Adipose tissue (tissue), 3 donors: Measurements from ENCODE around the gene SWAP70. TPM values are rescaled to one million over a fixed set of nuclear protein-coding genes. Genes with fewer than 3 reads are reported as not detected.
"Not testable (repeated sequence)": the region's sequence is repeated elsewhere in the genome, so short reads cannot be mapped to it uniquely, and the experiment has no call there.

ENCODE experiments used
- H3K27ac ChIP-seq: one replicate; pipeline ENCODE4 v1.5.1; 2013; ENCODE audit warnings: low read depth, low read length
- whole genome bisulfite sequencing, 3 donors: extraction: QIAGEN DNeasy Blood & Tissue Kit; methylation state at CpG; one replicate each; pipeline ENCODE4 v1.1.7; 2013; 5-methylcytosine and 5-hydroxymethylcytosine counted together
- polyA plus RNA-seq, 3 donors: library from polyadenylated mRNA; stranded (reverse); fragments of 200-250 nt; gene quantifications; one replicate each; pipeline ENCODE4 v1.2.3, GENCODE V29; 2013
- donor health status: healthy with polysubstance abuse.
- donor health status: Bipolar disorder and iron deficiency.
- donor health status: healthy.

SWAP70 gene
- polyA plus RNA-seq, 3 donors: 6.0 to 32.6 (median 27.6) TPM

GRCh38 chr11:9681583-9682372 lies 17.9 kb downstream of the SWAP70 start:
- H3K27ac ChIP-seq: no peak overlapping the region
- 65 to 83% (median 80%) methylated on average over 2 of the region's 2 CpGs for WGBS, 3 donors

GRCh38 chr11:9687711-9688477 lies 24.0 kb downstream of the SWAP70 start:
- WGBS, 3 donors: 73 to 77% (median 76%) methylated on average over 2 of the region's 2 CpGs
- H3K27ac ChIP-seq: peak overlapping the region; percentile 16

DNA sequence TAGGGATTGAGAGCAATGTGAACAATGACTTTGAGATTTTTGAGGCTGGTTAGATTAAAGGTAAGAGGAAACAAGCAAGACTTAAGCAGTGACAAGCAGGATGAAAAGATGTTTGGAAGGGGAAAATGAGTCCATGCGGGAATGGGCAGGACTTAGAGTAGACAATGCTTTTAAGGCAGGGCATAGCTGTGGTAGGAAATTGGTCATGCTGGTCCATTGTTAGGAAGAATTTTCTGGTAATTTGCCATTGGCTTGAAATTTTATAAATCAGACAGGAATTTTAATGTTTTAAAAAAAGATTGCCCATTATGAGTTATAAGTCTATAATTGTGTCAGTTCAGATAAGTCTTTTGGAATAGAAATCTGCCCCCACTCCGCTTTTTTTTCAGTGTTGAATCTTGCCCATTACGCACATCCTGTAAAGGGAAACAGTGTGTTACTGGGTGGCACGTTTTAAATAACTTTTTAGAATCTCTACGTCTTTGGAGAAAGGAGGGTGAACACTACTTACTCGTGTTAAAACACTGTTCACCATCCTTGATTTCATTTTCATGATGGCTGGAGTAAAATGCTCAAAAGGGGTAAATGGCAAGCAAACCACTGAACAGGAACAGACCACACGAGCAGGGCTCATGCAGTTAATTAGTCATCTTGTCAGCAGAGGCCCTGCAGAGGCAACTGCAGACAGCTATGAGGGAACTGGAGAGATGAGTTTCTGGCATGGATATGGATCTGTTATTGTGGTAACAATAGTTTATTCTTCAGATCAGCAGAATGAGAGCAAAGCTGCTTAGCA lies 25.0 kb downstream of the SWAP70 start:
- H3K27ac ChIP-seq: peak overlapping the region; percentile 29
- 35 to 65% (median 44%) methylated on average over 7 of the region's 7 CpGs for WGBS, 3 donors

DNA sequence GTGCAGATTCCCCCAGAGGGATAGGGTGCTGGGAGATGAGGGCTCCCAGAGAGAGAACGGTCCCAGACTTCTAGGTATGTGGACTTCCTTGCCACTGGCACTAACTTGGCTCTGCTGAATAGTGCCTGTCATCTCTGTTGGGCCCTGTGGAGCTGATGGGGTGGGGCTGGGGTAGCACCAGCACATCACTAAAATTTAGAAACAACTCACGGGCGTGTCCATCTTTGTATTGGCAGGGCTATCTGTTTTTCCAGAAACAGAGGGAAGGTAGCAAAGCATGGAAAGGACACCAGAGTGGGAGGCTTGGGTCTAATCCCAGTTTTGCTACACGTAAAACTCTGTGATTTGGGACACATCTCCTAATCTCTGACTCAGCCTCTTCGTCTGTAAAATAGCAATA lies 25.8 kb downstream of the SWAP70 start:
- WGBS, 3 donors: 51 to 68% (median 61%) methylated on average over 5 of the region's 5 CpGs
- H3K27ac ChIP-seq: peak overlapping the region; percentile 29

- H3K27ac ChIP-seq: no peak overlapping the region
Measured at GRCh38 chr11:9691865-9692264, 28.0 kb downstream of the SWAP70 start.

DNA sequence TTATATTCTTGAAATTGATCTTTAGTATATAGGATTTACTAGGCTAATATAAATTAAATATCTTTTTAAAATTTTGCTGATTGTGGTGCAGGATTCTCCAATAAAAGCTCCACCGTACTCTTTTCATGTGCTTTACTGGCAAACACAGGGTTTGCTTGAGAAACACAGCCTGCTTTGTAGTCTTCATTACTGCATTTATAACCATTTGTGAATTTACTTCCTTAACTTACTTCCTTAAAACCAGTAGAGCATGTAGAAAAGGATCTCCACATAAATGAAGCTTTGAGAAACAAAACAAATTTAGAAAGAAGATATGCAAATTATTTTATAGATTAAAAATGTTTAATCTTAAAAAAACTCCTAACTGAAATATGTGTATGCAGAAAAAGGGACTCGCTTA lies 28.8 kb downstream of the SWAP70 start:
- WGBS, 3 donors: 47 to 68% (median 52%) methylated on average over 2 of the region's 2 CpGs
- H3K27ac ChIP-seq: no peak overlapping the region

DNA sequence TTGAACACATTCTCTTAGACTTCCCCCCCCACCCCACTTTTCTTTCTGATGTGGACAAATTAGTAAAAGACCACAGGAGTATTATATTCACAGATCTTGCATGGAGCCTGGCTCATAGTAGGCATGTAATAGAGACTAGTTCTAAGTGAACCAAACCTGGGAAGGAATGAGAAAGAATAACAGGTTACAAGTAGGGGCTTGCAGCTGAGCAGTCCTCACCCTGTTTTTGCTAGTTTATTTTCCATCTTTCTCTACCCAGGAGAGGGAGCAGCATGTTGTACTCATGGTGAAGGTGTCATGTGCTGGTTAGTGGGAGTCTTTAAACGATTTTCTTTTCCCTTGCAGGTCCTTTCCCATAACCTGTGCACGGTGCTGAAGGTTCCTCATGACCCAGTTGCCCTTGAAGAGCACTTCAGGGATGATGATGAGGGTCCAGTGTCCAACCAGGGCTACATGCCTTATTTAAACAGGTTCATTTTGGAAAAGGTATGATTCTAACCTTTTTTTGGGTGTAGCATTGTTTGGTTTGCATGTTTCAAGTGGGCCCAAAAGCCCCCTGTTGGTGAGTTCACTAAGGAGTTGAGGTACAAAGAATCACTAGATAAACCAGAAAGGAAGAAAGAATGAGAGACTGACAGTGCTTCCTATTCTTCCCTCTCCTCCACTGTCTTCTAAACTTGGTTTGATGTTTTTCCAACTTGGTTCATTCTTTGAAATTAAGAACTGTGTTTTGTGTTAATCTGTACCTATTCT lies 30.1 kb downstream of the SWAP70 start:
- no peak overlapping the region for H3K27ac ChIP-seq

GRCh38 chr11:9695228-9695627 lies 31.4 kb downstream of the SWAP70 start:
- not testable (repeated sequence) for H3K27ac ChIP-seq
- 96 to 99% (median 97%) methylated on average over 8 of the region's 8 CpGs for WGBS, 3 donors

More for the DNA sequence above, 30.1 kb downstream of the SWAP70 start:
- WGBS, 3 donors: 64 to 72% (median 67%) methylated on average over 2 of the region's 2 CpGs

DNA sequence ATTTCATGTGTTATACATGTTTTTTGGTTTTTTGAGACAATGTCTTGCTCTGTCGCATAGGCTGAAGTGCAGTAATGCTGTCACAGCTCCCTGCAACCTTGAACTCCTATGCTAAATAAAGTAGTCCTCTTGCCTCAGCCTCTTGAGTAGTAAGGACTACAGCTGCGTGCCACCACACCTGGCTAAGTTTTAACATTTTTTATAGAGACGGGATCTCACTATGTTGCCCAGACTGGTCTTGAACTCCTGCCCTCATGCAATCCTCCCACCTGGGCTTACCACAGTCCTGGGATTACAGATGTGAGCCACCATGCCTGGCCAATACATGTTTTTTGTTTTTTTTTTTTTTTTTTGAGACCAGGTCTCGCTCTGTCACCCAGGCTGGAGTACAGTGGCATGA lies 33.9 kb downstream of the SWAP70 start:
- 97 to 98% (median 98%) methylated on average over 4 of the region's 4 CpGs for WGBS, 3 donors
- no peak overlapping the region for H3K27ac ChIP-seq

DNA sequence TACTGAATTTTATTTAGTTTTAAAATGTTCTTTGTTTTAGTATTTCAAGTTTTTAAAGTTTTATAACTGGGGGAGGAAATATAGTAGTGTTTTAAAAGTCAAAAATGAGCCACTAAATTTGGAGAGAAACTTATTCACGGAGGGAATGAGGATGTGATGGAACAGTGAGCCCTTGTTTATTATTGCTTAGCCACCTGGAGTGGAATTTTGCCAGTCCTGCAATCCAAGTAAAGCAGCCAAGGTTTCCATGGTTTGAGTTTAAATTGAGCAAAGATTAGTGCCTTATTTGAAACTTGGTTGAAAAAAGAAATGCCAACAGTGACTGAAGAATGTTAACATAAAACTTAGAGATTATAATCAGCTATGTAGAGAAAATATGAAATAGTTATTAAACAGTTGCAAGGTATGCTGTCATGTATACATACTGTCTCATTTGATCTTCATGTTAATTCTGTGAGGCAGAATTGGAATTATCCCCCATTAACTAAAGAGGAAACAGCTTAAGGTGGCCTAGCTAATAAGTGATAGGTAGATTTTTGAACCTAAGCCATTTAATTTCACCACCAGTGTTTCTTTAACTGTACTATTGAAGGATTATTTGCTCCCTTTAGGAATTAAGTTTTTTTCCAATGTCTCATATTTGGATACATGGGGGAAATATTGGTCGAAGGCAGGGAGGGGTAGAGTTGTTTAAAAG lies 36.4 kb downstream of the SWAP70 start:
- H3K27ac ChIP-seq: no peak overlapping the region
- WGBS, 3 donors: 42 to 58% (median 43%) methylated on average over 2 of the region's 2 CpGs

- 2 to 46% (median 44%) methylated on average over 1 of the region's 1 CpG for WGBS, 3 donors
Measured at GRCh38 chr11:9701799-9702198, 37.9 kb downstream of the SWAP70 start.

GRCh38 chr11:9703280-9703679 lies 39.4 kb downstream of the SWAP70 start:
- H3K27ac ChIP-seq: no peak overlapping the region
- 51 to 80% (median 51%) methylated on average over 6 of the region's 6 CpGs for WGBS, 3 donors

More at GRCh38 chr11:9701799-9702198, 37.9 kb downstream of the SWAP70 start:
- no peak overlapping the region for H3K27ac ChIP-seq

- no peak overlapping the region for H3K27ac ChIP-seq
- 93 to 100% (median 98%) methylated on average over 1 of the region's 1 CpG for WGBS, 3 donors
Measured at GRCh38 chr11:9704037-9704436, 40.2 kb downstream of the SWAP70 start.

DNA sequence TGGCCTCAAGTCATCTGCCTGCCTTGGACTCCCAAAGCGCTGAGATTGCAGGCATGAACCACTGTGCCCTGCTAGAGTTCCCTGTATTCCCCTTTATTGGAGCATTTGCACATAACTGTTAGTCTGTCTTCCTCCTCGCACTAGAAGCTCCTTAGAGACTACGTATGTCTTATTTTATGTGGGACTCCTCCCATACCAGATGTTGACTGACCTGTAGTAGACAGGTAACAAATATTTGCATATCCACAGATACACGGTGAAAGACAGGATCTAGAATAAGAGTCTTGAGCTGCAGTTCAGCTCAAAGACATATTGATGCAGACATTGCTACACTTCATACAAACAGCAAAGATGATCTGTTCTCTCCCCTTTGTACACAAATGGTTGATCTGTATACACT lies 40.7 kb downstream of the SWAP70 start:
- H3K27ac ChIP-seq: no peak overlapping the region
- 86 to 97% (median 92%) methylated on average over 4 of the region's 4 CpGs for WGBS, 3 donors

GRCh38 chr11:9705361-9705760 lies 41.5 kb downstream of the SWAP70 start:
- not testable (repeated sequence) for H3K27ac ChIP-seq

DNA sequence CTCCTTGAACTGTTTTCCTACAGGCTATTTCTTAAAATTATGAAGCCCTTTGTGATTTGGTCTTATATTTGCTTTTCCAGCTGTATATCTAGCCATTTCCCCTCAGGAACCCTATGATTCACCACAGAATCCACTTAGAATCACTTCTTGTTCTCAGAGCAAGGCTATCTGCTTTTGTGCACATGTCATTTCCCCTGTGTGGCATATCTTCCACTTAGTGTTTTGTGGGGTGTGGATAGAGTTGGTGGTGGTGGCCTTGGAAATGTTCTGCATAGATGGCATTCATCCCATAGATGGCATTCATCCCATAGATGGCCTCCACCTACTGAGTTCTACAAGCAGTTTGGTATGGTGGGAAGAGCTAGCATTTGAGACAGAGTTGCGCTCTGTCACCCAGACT lies 44.7 kb downstream of the SWAP70 start:
- H3K27ac ChIP-seq: no peak overlapping the region
- 94 to 100% (median 100%) methylated on average over 1 of the region's 1 CpG for WGBS, 3 donors

- H3K27ac ChIP-seq: no peak overlapping the region
- WGBS, 3 donors: 78 to 95% (median 92%) methylated on average over 4 of the region's 4 CpGs
Measured at GRCh38 chr11:9710223-9710622, 46.3 kb downstream of the SWAP70 start.

- WGBS, 3 donors: 72 to 94% (median 89%) methylated on average over 1 of the region's 1 CpG
- H3K27ac ChIP-seq: no peak overlapping the region
Measured at GRCh38 chr11:9710852-9711251, 47.0 kb downstream of the SWAP70 start.
